ENCODE results near the gene REPS2.

- no peak for TF ChIP-seq CTCF (conservative IDR thresholded peaks at IDR 0.05 in 1 of 2, IDR thresholded peaks at IDR 0.05 in 1 of 2; ENCODE audit: extremely low read depth in 1 of 2, insufficient read depth in 1 of 2, low read depth in 1 of 2, low read length in 2 of 2)
- TF ChIP-seq EZH2 (IDR thresholded peaks at IDR 0.05; ENCODE audit: borderline replicate concordance, low read length): no peak
Observed at GRCh38 chrX:16992445-16992844, 46.0 kb downstream of the REPS2 start.

Data from mammary epithelial cell (primary cell).